T-helper 2 cell treated with Interferon-gamma antibody and Interleukin-4, amounts not matched to agents 100 ng/mL and 5 ng/mL, for 36 hours (primary cell): ENCODE measurements around the gene MLF1. TPM values are rescaled to one million over a fixed set of nuclear protein-coding genes. Genes with fewer than 3 reads are reported as not detected.
"Not testable (repeated sequence)": the region's sequence is repeated elsewhere in the genome, so short reads cannot be mapped to it uniquely, and the experiment has no call there.

Source experiments
- intact Hi-C: fragments of 100-400 bp; cut with micrococcal nuclease; formaldehyde crosslinking; loops from one replicate; pipeline ENCODE4 v1.15.1; 2023
- total RNA-seq: library from RNA; stranded (reverse); gene quantifications from 2 replicates; pipeline ENCODE4 v1.2.3, GENCODE V29; 2022

MLF1 gene
- total RNA-seq, result 0.25 and 0.50 TPM in 2 replicates

GRCh38 chr3:158570999-158571702 lies at the start of gene MLF1:
MLF1 (plus strand) TSS chr3:158571194; CDS start chr3:158571301, 107 bp downstream.
- intact Hi-C loops, result loop anchor here (2.0 to 5.0 kb wide), 3 partner anchors 32 to 230 kb away; partner anchors contain the start of gene GFM1

- intact Hi-C loops, result no loop called here
Measured at GRCh38 chr3:158522221-158523136, 48.5 kb upstream of the MLF1 start.

GRCh38 chr3:158528076-158528674 lies 42.8 kb upstream of the MLF1 start:
- intact Hi-C loops, result no loop called here

- intact Hi-C loops, result no loop called here
Measured at GRCh38 chr3:158531334-158531733, 39.7 kb upstream of the MLF1 start.

- intact Hi-C loops, result loop anchor here (1.0 kb wide), 1 partner anchor 914 kb away; no protein-coding TSS in a partner anchor
Measured at GRCh38 chr3:158532099-158532734, 38.8 kb upstream of the MLF1 start.

GRCh38 chr3:158535918-158536317 lies 35.1 kb upstream of the MLF1 start:
- intact Hi-C loops, result no loop called here

GRCh38 chr3:158539414-158540014 lies 31.5 kb upstream of the MLF1 start:
- intact Hi-C loops, result loop anchor here (1.0 to 2.0 kb wide), 3 partner anchors 31 to 721 kb away; partner anchors contain the start of gene MLF1

GRCh38 chr3:158540066-158540465 lies 30.9 kb upstream of the MLF1 start:
- intact Hi-C loops, result no loop called here

GRCh38 chr3:158548691-158549090 lies 22.3 kb upstream of the MLF1 start:
- intact Hi-C loops, result no loop called here

- intact Hi-C loops, result not testable (repeated sequence)
Measured at GRCh38 chr3:158549938-158550337, 21.1 kb upstream of the MLF1 start.

GRCh38 chr3:158552124-158552523 lies 18.9 kb upstream of the MLF1 start:
- intact Hi-C loops, result no loop called here

- intact Hi-C loops, result no loop called here
Measured at GRCh38 chr3:158559504-158559903, 11.5 kb upstream of the MLF1 start.

GRCh38 chr3:158560979-158561378 lies 10.0 kb upstream of the MLF1 start:
- intact Hi-C loops, result no loop called here

- intact Hi-C loops, result no loop called here
Measured at GRCh38 chr3:158562674-158563073, 8.3 kb upstream of the MLF1 start.

- intact Hi-C loops, result no loop called here
Measured at GRCh38 chr3:158563076-158563475, 7.9 kb upstream of the MLF1 start.

- intact Hi-C loops, result no loop called here
Measured at GRCh38 chr3:158565076-158565475, 5.9 kb upstream of the MLF1 start.

- intact Hi-C loops, result no loop called here
Measured at GRCh38 chr3:158568784-158569183, 2.2 kb upstream of the MLF1 start.

- intact Hi-C loops, result loop anchor here (2.0 to 5.0 kb wide), 3 partner anchors 31 to 231 kb away; partner anchors contain the start of gene GFM1
Measured at GRCh38 chr3:158569794-158570193, 1.2 kb upstream of the MLF1 start.

GRCh38 chr3:158571969-158572765 lies 1.2 kb downstream of the MLF1 start:
- intact Hi-C loops, result loop anchor here (2.0 to 5.0 kb wide), 3 partner anchors 33 to 229 kb away; partner anchors contain the start of gene GFM1

GRCh38 chr3:158572766-158573060 lies 1.7 kb downstream of the MLF1 start:
- intact Hi-C loops, result loop anchor here (5.0 kb wide), 1 partner anchor 70 kb away; the partner anchor contains the start of gene GFM1
